IPS-18a (cell line): ENCODE measurements around the gene HSD11B2.

Experiments
- H3K27ac ChIP-seq: one replicate; pipeline ENCODE4 v1.5.1; 2013; ENCODE audit warnings: low read length
- H3K27me3 ChIP-seq: one replicate; pipeline ENCODE4 v1.6.1; 2013; ENCODE audit warnings: mild to moderate bottlenecking, low read length; ENCODE audit not compliant: control insufficient read depth, insufficient read depth
- H3K36me3 ChIP-seq: one replicate; pipeline ENCODE4 v1.6.1; 2013; ENCODE audit warnings: low read depth, low read length; ENCODE audit not compliant: control insufficient read depth
- H3K4me1 ChIP-seq: one replicate; pipeline ENCODE4 v1.6.1; 2013; ENCODE audit warnings: low read depth, low read length; ENCODE audit not compliant: control insufficient read depth
- H3K4me3 ChIP-seq: one replicate; pipeline ENCODE4 v1.5.1; 2013; ENCODE audit warnings: low read length
- H3K9ac ChIP-seq: one replicate; pipeline ENCODE4 v1.6.1; 2013; ENCODE audit warnings: mild to moderate bottlenecking, low read length, moderate library complexity
- H3K9me3 ChIP-seq: one replicate; pipeline ENCODE4 v1.6.1; 2013; ENCODE audit warnings: low read depth, low read length; ENCODE audit not compliant: control insufficient read depth

The HSD11B2 gene

GRCh38 chr16:67431775-67432505, 1.0 kb downstream of the HSD11B2 start:
- H3K36me3 ChIP-seq, result peaks cover 4% of the 10 kb centered on the region
- peak overlapping the region; percentile 89 for H3K4me3 ChIP-seq
- peaks cover 25% of the 10 kb centered on the region for H3K4me1 ChIP-seq
- H3K9me3 ChIP-seq, result no peaks in the 10 kb centered on the region
- H3K27me3 ChIP-seq, result peaks cover 29% of the 10 kb centered on the region
- H3K9ac ChIP-seq, result peak overlapping the region; percentile 82
- peak overlapping the region; percentile 57 for H3K27ac ChIP-seq

- Histone ChIP-seq H3K4me3 (peak overlapping the region; percentile 54), H3K9ac (peak overlapping the region; percentile 61), H3K9me3 (no peaks in the 10 kb centered on the region), H3K27me3 (peaks cover 29% of the 10 kb centered on the region), H3K4me1 (peaks cover 25% of the 10 kb centered on the region), H3K36me3 (peaks cover 5% of the 10 kb centered on the region), H3K27ac (peak overlapping the region; percentile 57)
Observed at GRCh38 chr16:67432506-67432890, 1.6 kb downstream of the HSD11B2 start.

GRCh38 chr16:67433131-67433719, 2.3 kb downstream of the HSD11B2 start:
- no peak overlapping the region for H3K9ac ChIP-seq
- H3K9me3 ChIP-seq, result no peaks in the 10 kb centered on the region
- peaks cover 6% of the 10 kb centered on the region for H3K36me3 ChIP-seq
- peaks cover 29% of the 10 kb centered on the region for H3K27me3 ChIP-seq
- peak overlapping the region; percentile 54 for H3K4me3 ChIP-seq
- H3K4me1 ChIP-seq, result peaks cover 24% of the 10 kb centered on the region
- no peak overlapping the region for H3K27ac ChIP-seq

- Histone ChIP-seq H3K27ac (no peak overlapping the region), H3K4me1 (peaks cover 16% of the 10 kb centered on the region), H3K36me3 (peaks cover 10% of the 10 kb centered on the region), H3K9me3 (no peaks in the 10 kb centered on the region), H3K27me3 (peaks cover 5% of the 10 kb centered on the region), H3K4me3 (no peak overlapping the region), H3K9ac (no peak overlapping the region)
Observed at GRCh38 chr16:67435758-67436164, 4.8 kb downstream of the HSD11B2 start.

GRCh38 chr16:67436640-67437193, 5.8 kb downstream of the HSD11B2 start:
- peaks cover 12% of the 10 kb centered on the region for H3K4me1 ChIP-seq
- no peak overlapping the region for H3K4me3 ChIP-seq
- no peak overlapping the region for H3K9ac ChIP-seq
- peaks cover 10% of the 10 kb centered on the region for H3K36me3 ChIP-seq
- H3K9me3 ChIP-seq, result no peaks in the 10 kb centered on the region
- peaks cover 2% of the 10 kb centered on the region for H3K27me3 ChIP-seq
- no peak overlapping the region for H3K27ac ChIP-seq

GRCh38 chr16:67437513-67437912, 6.6 kb downstream of the HSD11B2 start:
- no peak overlapping the region for H3K9ac ChIP-seq
- peaks cover 7% of the 10 kb centered on the region for H3K4me1 ChIP-seq
- H3K27me3 ChIP-seq, result no peaks in the 10 kb centered on the region
- peaks cover 10% of the 10 kb centered on the region for H3K36me3 ChIP-seq
- no peaks in the 10 kb centered on the region for H3K9me3 ChIP-seq
- H3K4me3 ChIP-seq, result no peak overlapping the region
- H3K27ac ChIP-seq, result no peak overlapping the region

GRCh38 chr16:67438098-67438791, 7.3 kb downstream of the HSD11B2 start:
- H3K4me1 ChIP-seq, result peaks cover under 1% of the 10 kb centered on the region
- H3K4me3 ChIP-seq, result no peak overlapping the region
- no peaks in the 10 kb centered on the region for H3K9me3 ChIP-seq
- H3K9ac ChIP-seq, result no peak overlapping the region
- H3K27me3 ChIP-seq, result no peaks in the 10 kb centered on the region
- peaks cover 10% of the 10 kb centered on the region for H3K36me3 ChIP-seq
- no peak overlapping the region for H3K27ac ChIP-seq

- no peaks in the 10 kb centered on the region for H3K4me1 ChIP-seq
- no peak overlapping the region for H3K9ac ChIP-seq
- peaks cover 10% of the 10 kb centered on the region for H3K36me3 ChIP-seq
- no peak overlapping the region for H3K27ac ChIP-seq
- H3K4me3 ChIP-seq, result no peak overlapping the region
- no peaks in the 10 kb centered on the region for H3K27me3 ChIP-seq
- no peaks in the 10 kb centered on the region for H3K9me3 ChIP-seq
Observed at GRCh38 chr16:67438824-67439393, 8.0 kb downstream of the HSD11B2 start.

- Histone ChIP-seq H3K4me3 (no peak overlapping the region), H3K27me3 (no peaks in the 10 kb centered on the region), H3K4me1 (no peaks in the 10 kb centered on the region), H3K27ac (no peak overlapping the region), H3K9me3 (no peaks in the 10 kb centered on the region), H3K9ac (no peak overlapping the region), H3K36me3 (peaks cover 10% of the 10 kb centered on the region)
Observed at GRCh38 chr16:67441271-67441753, 10.4 kb downstream of the HSD11B2 start.

GRCh38 chr16:67441907-67442306, 11.0 kb downstream of the HSD11B2 start:
- Histone ChIP-seq H3K4me3 (no peak overlapping the region), H3K9me3 (no peaks in the 10 kb centered on the region), H3K27me3 (no peaks in the 10 kb centered on the region), H3K27ac (no peak overlapping the region), H3K36me3 (peaks cover 7% of the 10 kb centered on the region), H3K9ac (no peak overlapping the region), H3K4me1 (no peaks in the 10 kb centered on the region)

- no peaks in the 10 kb centered on the region for H3K27me3 ChIP-seq
- H3K9me3 ChIP-seq, result no peaks in the 10 kb centered on the region
- H3K9ac ChIP-seq, result no peak overlapping the region
- no peak overlapping the region for H3K4me3 ChIP-seq
- no peak overlapping the region for H3K27ac ChIP-seq
- H3K4me1 ChIP-seq, result no peaks in the 10 kb centered on the region
- peaks cover 5% of the 10 kb centered on the region for H3K36me3 ChIP-seq
Observed at GRCh38 chr16:67442581-67443255, 11.8 kb downstream of the HSD11B2 start.
